Psoas muscle (tissue), 8 donors: ENCODE data around the gene MRPS27. TPM values are rescaled to one million over a fixed set of nuclear protein-coding genes. Genes with fewer than 3 reads are reported as not detected.

ENCODE experiments used
- ATAC-seq, 4 donors: fragments of 200-7000 bp; cut with Tn5 transposase; one replicate each; pipeline ENCODE4 v1.9.1; 2020; ENCODE audit warnings: moderate library complexity in 3 of 4, mild to moderate bottlenecking in 2 of 4
- DNase-seq, 2 donors: peaks; one replicate each; pipeline ENCODE4 v3.0.0-alpha.2; 2020
- H3K27ac ChIP-seq: fragments of 200-600 bp; one replicate; pipeline ENCODE4 v1.8.0; 2022
- H3K27me3 ChIP-seq, 3 donors: fragments of 200-600 bp in 1 of 3; one replicate each; pipeline versions ENCODE4 v1.6.1 to v1.8.0; 2013 to 2022; ENCODE audit warnings: low read length in 2 of 3, mild to moderate bottlenecking in 2 of 3, moderate library complexity in 1 of 3; ENCODE audit not compliant: insufficient read depth in 3 of 3
- H3K36me3 ChIP-seq, 2 donors: fragments of 200-600 bp in 1 of 2; one replicate each; pipeline versions ENCODE4 v1.6.1 to v1.8.0; 2013 to 2022; ENCODE audit warnings: low read depth in 1 of 2, mild to moderate bottlenecking in 1 of 2, moderate library complexity in 1 of 2; ENCODE audit not compliant: insufficient read depth in 1 of 2
- H3K4me1 ChIP-seq: fragments of 200-600 bp; one replicate; pipeline ENCODE4 v1.8.0; 2022
- H3K4me3 ChIP-seq: fragments of 200-600 bp; one replicate; pipeline ENCODE4 v1.8.0; 2022; ENCODE audit warnings: mild to moderate bottlenecking
- H3K9me3 ChIP-seq: fragments of 200-600 bp; one replicate; pipeline ENCODE4 v1.8.0; 2022
- WGBS, 3 donors: extraction: QIAGEN DNeasy Blood & Tissue Kit; methylation state at CpG; one replicate each; pipeline versions ENCODE4 v1.1.6 to v1.1.7; 2013; 5-methylcytosine and 5-hydroxymethylcytosine counted together
- intact Hi-C, 2 donors: fragments of 100-400 bp; cut with DNase I; formaldehyde crosslinking; loops; one replicate each; pipeline versions ENCODE4 v1.11.0 to v1.14.2; 2022
- polyA plus RNA-seq, 3 donors: library from polyadenylated mRNA; stranded (reverse); fragments of 200-250 nt; gene quantifications; one replicate each; pipeline ENCODE4 v1.2.3, GENCODE V29; 2013
- total RNA-seq, 4 donors: library from RNA; stranded (reverse); fragmentation: NEBNext Ultra II Directional in 2 of 4; extraction: Animal tissue kit (Norgen Biotek cat#: 25700) in 2 of 4; gene quantifications; one replicate each; pipeline versions ENCODE4 v1.2.1 to v1.2.4, GENCODE V29; 2021 to 2023
- TF ChIP-seq, protein P1 (sequence below): fragments of 200-600 bp; IDR thresholded peaks from one replicate; pipeline ENCODE4 v1.8.0; 2022; ENCODE audit warnings: antibody characterized with exemption
- donor health status: healthy with polysubstance abuse.
- donor health status: DM: no; HTN: no; CAD: no; lungs with moderate emphysema.
- donor health status: Bipolar disorder and iron deficiency.
- donor health status: healthy.
- donor health status: DM: yes; HTN: yes; CAD: no.
- donor health status: DM: no; HTN: no; CAD: no.
- donor health status: DM: no; HTN: no; CAD: no.
- donor health status: DM: yes; HTN: yes; CAD: no.

The MRPS27 gene
- total and polyA plus RNA-seq, 7 donors, result 34.9 to 76.9 (median 55.5) TPM

DNA sequence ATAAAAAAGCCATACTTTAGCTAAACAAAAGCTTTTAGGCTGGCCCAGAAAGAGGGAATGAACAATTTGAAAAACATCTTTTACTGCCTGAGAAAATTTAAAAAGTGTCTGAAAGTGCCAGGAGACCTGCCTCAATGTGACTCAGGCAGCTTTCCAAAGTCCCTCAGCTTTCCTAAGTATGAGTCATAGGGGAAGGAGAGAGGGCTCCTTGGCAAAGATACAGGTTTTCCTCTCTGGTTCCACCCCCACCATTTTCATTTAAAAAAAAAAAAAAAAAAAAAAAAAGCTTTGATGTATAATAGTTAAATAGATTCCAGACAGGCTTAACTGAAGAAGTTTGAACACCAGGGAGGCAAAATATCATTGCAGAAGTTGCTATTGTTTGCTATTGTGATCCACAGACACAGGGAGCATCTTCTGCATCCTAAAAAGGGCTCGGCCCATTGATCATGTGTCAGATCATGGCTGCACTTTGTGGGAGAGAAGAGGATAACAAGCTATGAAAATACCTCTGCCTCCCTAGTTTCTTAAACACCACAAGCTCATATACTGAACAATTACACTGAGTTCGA is 71.5 kb downstream of the MRPS27 start:
- intact Hi-C loops, result no loop called here
- no peak overlapping the region for H3K4me3 ChIP-seq
- H3K27me3 ChIP-seq, result no peaks in the 10 kb centered on the region
- DNase-seq (peak in 1 of 2 donors; percentile 19), ATAC-seq (peak in 3 of 4 donors; percentile 46 to 70 (median 48))
- H3K4me1 ChIP-seq, result peaks cover 42% of the 10 kb centered on the region
- TF ChIP-seq, protein P1, sequence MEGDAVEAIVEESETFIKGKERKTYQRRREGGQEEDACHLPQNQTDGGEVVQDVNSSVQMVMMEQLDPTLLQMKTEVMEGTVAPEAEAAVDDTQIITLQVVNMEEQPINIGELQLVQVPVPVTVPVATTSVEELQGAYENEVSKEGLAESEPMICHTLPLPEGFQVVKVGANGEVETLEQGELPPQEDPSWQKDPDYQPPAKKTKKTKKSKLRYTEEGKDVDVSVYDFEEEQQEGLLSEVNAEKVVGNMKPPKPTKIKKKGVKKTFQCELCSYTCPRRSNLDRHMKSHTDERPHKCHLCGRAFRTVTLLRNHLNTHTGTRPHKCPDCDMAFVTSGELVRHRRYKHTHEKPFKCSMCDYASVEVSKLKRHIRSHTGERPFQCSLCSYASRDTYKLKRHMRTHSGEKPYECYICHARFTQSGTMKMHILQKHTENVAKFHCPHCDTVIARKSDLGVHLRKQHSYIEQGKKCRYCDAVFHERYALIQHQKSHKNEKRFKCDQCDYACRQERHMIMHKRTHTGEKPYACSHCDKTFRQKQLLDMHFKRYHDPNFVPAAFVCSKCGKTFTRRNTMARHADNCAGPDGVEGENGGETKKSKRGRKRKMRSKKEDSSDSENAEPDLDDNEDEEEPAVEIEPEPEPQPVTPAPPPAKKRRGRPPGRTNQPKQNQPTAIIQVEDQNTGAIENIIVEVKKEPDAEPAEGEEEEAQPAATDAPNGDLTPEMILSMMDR, result no peak
- H3K36me3 ChIP-seq, result no peaks in the 10 kb centered on the region
- H3K9me3 ChIP-seq, result no peaks in the 10 kb centered on the region
- WGBS, 3 donors, result 71 to 77% (median 72%) methylated on average over 2 of the region's 2 CpGs
- no peak overlapping the region for H3K27ac ChIP-seq

DNA sequence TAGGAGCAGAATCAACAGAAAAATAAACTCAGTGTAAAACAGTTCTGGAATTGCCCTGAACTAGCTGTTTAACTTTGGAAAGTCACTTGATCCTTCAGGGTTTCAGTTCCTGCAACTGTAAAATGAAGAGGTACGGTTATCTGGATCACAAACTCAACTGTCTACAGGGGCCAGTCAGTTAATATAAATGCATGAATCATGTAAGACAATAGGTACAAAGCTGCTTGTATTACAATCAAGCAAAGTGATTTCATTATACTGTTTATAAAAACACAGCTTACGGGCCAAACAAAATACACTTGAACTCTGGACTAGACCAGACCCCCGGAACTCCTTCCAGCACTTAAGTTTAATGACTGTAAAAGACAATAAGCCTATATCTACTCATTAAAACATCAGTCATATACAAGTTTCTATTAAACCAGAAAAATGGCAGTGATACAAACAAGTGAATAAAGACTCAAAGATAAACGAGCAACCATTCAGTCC is 73.0 kb downstream of the MRPS27 start:
- no peaks in the 10 kb centered on the region for H3K9me3 ChIP-seq
- peaks cover 30% of the 10 kb centered on the region for H3K4me1 ChIP-seq
- intact Hi-C loops, result no loop called here
- H3K4me3 ChIP-seq, result no peak overlapping the region
- WGBS, 3 donors, result 50 to 63% (median 58%) methylated on average over 4 of the region's 4 CpGs
- DNase-seq, result no peak
- no peaks in the 10 kb centered on the region for H3K36me3 ChIP-seq
- peak; percentile 30 to 76 (median 60) for ATAC-seq
- peak overlapping the region; percentile 44 for H3K27ac ChIP-seq
- TF ChIP-seq, protein P1, result no peak
- no peaks in the 10 kb centered on the region for H3K27me3 ChIP-seq

DNA sequence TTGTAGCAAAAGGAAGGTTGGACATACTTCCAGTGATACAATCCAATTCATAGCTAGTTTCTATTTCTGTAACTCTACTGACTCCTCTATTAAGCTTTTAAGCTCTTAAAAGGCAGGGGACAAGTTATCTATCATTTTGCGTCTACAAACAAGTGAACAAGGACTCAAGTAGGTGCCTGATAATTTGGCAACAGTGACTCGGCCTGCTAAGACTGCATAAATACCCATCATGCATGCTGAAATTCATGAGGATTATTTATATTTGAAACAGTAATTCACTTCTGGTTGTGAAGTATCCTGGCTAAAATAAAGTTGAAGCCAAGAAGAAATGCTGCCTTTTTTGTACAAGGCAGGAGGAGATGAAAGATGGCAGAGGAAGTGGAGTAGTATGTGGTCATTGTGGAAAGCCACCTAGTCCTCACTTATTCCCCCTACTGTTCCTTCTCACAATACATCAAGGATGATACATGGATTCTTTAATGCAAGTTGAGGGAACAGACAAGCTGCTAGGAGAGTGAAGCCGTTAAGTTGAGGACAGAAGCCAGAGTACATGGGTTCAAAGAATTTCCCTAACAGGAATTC is 74.0 kb downstream of the MRPS27 start:
- ATAC-seq, result peak in 1 of 4 donors; percentile 50
- TF ChIP-seq, protein P1, result no peak
- H3K4me3 ChIP-seq, result no peak overlapping the region
- intact Hi-C loops, result no loop called here
- no peak for DNase-seq
- no peaks in the 10 kb centered on the region for H3K36me3 ChIP-seq
- H3K9me3 ChIP-seq, result no peaks in the 10 kb centered on the region
- H3K27ac ChIP-seq, result peak overlapping the region; percentile 44
- no peaks in the 10 kb centered on the region for H3K27me3 ChIP-seq
- peaks cover 30% of the 10 kb centered on the region for H3K4me1 ChIP-seq
- 54 to 82% (median 57%) methylated on average over 3 of the region's 3 CpGs for WGBS, 3 donors

DNA sequence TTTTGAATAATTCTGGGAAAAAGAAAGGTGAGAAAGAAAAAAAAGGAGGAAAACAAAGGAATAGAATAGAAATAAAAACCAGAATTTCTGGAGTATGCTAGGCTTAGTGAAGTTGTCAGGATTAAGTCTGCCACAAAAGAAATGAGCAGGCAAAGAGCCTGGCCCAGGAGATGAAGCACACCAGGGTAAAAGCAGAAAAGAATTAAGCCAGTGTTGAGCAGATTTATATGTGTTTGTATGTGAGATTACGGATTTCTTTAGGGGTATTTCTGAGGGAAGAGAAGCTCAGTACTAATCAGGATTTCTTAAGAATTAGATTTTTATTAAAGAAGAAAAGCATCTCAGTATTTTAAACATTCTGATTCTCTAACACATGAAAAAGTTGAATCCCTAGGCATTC is 74.5 kb downstream of the MRPS27 start:
- intact Hi-C loops, result no loop called here
- Histone ChIP-seq H3K36me3 (no peaks in the 10 kb centered on the region), H3K27ac (peak overlapping the region; percentile 44), H3K9me3 (no peaks in the 10 kb centered on the region), H3K27me3 (no peaks in the 10 kb centered on the region), H3K4me1 (peaks cover 30% of the 10 kb centered on the region), H3K4me3 (no peak overlapping the region)
- WGBS, 3 donors, result 88 to 97% (median 92%) methylated on average over 1 of the region's 1 CpG
- ATAC-seq (no peak), DNase-seq (no peak)
- TF ChIP-seq, protein P1, result no peak
